NOMO-1 treated with dmso at 0.1 percent for 144 hours (cell line): ENCODE measurements around the gene UBL3.

Experiments used
- DNase-seq: peaks from one replicate; lab custom pipeline; 2025; ENCODE audit not compliant: unreplicated experiment; lab: John Stamatoyannopoulos, UW

The UBL3 gene

GRCh38 chr13:29850213-29850898 is at the start of gene UBL3:
TSS of gene UBL3 (minus strand) at chr13:29850617. CDS start at chr13:29849538, 1,079 bp downstream.
- peak; percentile 91 for DNase-seq

DNA sequence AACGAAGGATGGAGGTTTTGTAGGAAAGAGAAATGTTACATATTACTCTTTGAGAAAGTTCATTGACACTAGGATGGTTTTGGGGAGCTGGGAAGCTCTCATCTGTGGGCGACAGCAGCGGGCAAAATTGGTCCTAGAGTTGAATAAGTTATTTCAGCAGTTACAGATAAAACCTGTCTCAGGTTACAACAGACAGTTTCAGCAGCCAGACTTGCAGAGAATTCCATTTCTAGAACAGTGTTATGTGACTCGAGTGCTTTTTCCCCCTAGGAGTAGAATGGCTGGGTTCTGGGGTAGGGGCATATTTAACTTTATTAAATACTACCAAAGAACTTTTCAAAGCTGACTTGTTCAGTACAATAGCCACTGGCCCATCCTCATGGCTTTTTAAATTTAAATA is 46.7 kb upstream of the UBL3 start:
- DNase-seq: no peak

DNA sequence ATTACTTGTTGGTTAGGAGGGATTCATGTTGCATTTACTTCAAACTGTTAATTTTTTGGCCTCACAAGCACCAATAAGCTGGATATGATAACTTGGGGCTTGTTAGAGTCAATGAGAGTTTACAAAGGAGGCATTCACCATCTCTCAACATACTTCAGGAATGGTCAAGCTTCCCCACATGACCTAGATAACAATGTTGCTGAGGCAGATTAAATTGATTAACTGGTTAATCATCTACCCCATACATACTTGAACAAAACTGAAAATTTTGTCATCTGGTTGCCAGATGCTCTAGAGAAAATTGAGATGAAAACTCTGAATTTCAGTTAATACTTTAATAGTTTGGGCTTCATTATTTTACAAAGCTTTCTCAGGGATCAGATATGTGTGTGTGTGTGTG is 43.0 kb upstream of the UBL3 start:
- no peak for DNase-seq

GRCh38 chr13:29892151-29892550 is 41.7 kb upstream of the UBL3 start:
- no peak for DNase-seq

DNA sequence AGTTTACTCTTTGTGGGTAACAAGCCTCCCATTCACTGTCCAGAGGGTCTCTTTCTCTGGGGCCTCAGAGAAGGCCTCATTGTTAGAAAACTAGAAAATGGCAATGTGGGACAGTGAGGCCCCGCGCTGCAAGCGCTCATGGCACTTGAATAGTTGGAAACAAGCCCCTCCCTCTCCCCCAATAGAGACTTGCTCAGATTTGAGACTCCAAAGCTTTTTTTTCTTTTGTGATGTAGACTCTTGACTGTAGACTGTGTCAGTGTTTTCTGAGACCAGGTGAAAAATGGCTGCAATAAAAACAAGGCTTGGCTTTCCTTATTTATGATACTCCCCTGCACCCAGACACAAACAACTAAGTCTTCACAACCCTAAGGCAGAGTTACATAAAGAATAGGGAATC is 38.7 kb upstream of the UBL3 start:
- no peak for DNase-seq

- DNase-seq: no peak
Observed at GRCh38 chr13:29888306-29888705, 37.9 kb upstream of the UBL3 start.

DNA sequence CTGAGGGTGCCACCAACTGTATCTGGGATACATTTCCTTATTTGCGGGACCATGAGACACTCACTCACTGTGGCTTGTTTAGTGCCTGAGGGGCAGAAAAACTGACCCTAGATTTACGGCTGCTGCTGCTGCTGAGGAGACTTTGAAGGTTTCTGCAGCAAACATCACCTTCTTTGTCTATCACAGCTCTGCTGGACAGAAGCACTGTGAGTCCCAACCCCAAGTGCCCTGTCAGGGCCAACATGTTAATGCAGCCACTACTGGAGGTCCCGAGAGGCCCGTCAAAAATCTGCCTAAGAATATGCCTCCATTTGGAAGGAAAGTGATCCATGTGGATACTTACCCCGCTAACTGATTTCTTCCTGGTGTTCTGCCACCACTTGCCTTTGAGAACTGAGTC is 37.3 kb upstream of the UBL3 start:
- no peak for DNase-seq

DNA sequence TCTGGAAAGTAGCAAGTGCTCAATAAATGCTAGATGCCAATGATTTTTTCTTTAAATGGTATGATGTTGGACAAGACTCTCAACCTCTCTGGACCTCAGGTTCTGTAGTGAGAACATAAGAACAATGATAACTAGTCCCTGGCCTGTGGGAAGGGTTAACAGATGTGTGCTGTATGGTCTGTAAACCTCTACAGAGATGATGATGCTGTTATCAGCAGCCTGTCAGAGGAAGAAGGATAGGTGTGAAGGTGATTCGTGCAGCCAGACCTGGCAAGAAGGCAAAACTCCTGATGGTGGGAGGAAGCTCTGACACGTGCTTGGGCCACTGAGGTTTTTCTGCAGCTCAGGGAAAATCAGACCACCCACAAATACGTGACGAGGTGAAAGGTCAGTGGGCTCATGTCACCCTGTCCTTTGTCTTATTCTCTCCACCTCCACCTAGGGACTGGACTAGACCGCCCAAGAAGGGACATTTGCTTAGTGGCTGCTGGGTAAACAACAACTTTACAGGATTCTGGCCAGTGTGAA is 36.7 kb upstream of the UBL3 start:
- no peak for DNase-seq

- DNase-seq: no peak
Observed at GRCh38 chr13:29886446-29886845, 36.0 kb upstream of the UBL3 start.

- no peak for DNase-seq
Observed at GRCh38 chr13:29885989-29886388, 35.6 kb upstream of the UBL3 start.

DNA sequence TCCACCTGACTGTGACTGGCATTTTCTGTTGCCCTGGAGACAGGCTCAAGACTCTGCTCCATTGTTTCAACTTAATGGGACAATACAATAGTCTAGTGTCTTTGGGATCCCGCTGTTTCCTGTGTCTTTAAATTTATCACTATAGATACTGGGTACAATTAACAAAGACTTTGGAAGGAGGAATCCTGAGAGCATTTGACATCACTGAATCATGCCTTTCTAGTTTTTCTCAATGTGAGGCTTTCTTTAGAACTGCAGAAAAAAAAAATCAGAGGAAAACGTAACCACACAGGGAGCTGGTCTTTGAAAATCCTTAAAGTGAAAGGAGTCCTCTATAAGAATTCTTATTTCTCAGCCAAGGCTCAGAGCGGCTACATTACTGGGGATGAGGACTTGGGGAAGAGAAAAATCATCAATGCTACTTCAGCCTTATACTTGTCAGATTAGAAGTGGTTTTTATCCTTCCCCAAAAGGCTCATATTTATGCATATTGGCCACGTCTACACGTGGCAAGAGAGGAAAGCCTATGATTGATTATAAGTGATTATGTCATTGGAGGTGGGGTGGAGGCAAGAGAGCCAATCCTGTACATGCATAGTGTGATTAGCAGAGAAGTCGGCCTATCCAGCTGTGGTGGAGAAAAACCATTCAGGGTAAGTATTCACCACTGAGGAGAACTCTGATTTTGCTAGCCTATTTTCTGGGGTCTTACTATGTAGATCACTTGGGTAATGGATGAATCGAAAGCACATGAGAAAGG is 34.4 kb upstream of the UBL3 start:
- DNase-seq: no peak

GRCh38 chr13:29883941-29884518 is 33.6 kb upstream of the UBL3 start:
- no peak for DNase-seq

DNA sequence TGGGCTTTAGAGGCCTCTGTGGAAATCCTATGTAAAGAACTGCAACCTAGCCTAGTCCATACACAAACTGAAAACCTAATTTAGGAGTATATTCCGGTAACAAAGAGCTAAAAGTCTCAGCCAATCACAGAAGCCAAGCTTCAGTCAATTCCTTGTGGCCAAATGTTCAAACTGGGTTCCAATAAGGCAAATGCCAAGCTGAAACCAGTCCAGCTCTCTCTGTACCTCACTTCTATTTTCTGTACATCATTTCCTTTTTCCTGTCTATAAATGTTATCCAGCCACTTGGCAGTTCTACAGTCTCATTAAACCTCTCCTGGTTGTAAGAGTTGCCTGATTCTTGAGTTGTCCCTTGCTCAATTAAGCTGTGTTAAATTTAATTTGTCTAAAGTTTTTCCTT is 31.7 kb upstream of the UBL3 start:
- no peak for DNase-seq

DNA sequence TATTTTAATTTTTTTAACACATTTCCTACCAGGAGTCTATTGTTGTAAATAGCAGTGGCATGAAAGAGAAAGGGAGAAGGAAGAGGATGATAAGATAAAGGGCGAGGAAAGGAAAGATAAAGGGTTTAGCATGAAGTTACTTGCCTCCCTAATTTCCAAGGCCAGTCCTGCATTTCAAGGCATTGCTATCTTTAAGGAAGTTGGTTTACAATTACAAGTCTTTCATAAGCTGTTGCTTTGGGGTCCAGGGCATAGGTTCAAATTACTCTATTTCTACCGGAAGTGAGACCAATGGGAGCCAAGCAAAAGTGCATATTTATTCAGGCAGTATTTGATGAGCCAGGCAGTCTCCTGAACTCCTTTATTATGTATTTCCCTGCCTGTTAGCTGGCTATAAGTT is 27.7 kb upstream of the UBL3 start:
- DNase-seq: no peak

- no peak for DNase-seq
Observed at GRCh38 chr13:29877456-29878078, 27.1 kb upstream of the UBL3 start.

GRCh38 chr13:29875646-29876045 is 25.2 kb upstream of the UBL3 start:
- DNase-seq: no peak

GRCh38 chr13:29868581-29868980 is 18.2 kb upstream of the UBL3 start:
- no peak for DNase-seq

- no peak for DNase-seq
Observed at GRCh38 chr13:29865934-29866333, 15.5 kb upstream of the UBL3 start.

GRCh38 chr13:29861694-29862110 is 11.3 kb upstream of the UBL3 start:
- no peak for DNase-seq

GRCh38 chr13:29859971-29860370 is 9.6 kb upstream of the UBL3 start:
- peak; percentile 53 for DNase-seq

- DNase-seq: no peak
Observed at GRCh38 chr13:29858667-29859066, 8.2 kb upstream of the UBL3 start.

- no peak for DNase-seq
Observed at GRCh38 chr13:29858231-29858630, 7.8 kb upstream of the UBL3 start.
